ENCODE measurements around the gene RHAG.
"Not testable (repeated sequence)": the region's sequence is repeated elsewhere in the genome, so short reads cannot be mapped to it uniquely, and the experiment has no call there.

RHAG gene

GRCh38 chr6:49635480-49635879 lies 1.2 kb downstream of the RHAG start:
- no peak for DNase-seq

GRCh38 chr6:49634836-49635218 lies 1.8 kb downstream of the RHAG start:
- DNase-seq = no peak

GRCh38 chr6:49634092-49634835 lies 2.4 kb downstream of the RHAG start:
- no peak for DNase-seq

GRCh38 chr6:49633541-49633940 lies 3.1 kb downstream of the RHAG start:
- no peak for DNase-seq

- no peak for DNase-seq
Observed at GRCh38 chr6:49632727-49633126, 3.9 kb downstream of the RHAG start.

GRCh38 chr6:49629485-49630088 lies 7.1 kb downstream of the RHAG start:
- not testable (repeated sequence) for DNase-seq

GRCh38 chr6:49626811-49627210 lies 9.8 kb downstream of the RHAG start:
- no peak for DNase-seq

- DNase-seq = no peak
Observed at GRCh38 chr6:49618257-49618656, 18.4 kb downstream of the RHAG start.

- DNase-seq = not testable (repeated sequence)
Observed at GRCh38 chr6:49614144-49614543, 22.5 kb downstream of the RHAG start.

GRCh38 chr6:49609285-49609684 lies 27.4 kb downstream of the RHAG start:
- DNase-seq = no peak

- DNase-seq = not testable (repeated sequence)
Observed at GRCh38 chr6:49608275-49608674, 28.4 kb downstream of the RHAG start.

GRCh38 chr6:49607391-49607982 lies 29.2 kb downstream of the RHAG start:
- DNase-seq = no peak

GRCh38 chr6:49606721-49607390 lies 29.8 kb downstream of the RHAG start:
- no peak for DNase-seq

- not testable (repeated sequence) for DNase-seq
Observed at GRCh38 chr6:49604080-49604479, 32.6 kb downstream of the RHAG start.

- DNase-seq = not testable (repeated sequence)
Observed at GRCh38 chr6:49587262-49587661, 49.4 kb downstream of the RHAG start.

- DNase-seq = no peak
Observed at GRCh38 chr6:49582529-49582928, 54.1 kb downstream of the RHAG start.

- no peak for DNase-seq
Observed at GRCh38 chr6:49579649-49580048, 57.0 kb downstream of the RHAG start.

- DNase-seq = no peak
Observed at GRCh38 chr6:49576618-49577017, 60.0 kb downstream of the RHAG start.

- DNase-seq = no peak
Observed at GRCh38 chr6:49570474-49571079, 66.1 kb downstream of the RHAG start.

GRCh38 chr6:49565855-49566254 lies 70.8 kb downstream of the RHAG start:
- no peak for DNase-seq

- no peak for DNase-seq
Observed at GRCh38 chr6:49565261-49565660, 71.4 kb downstream of the RHAG start.

- DNase-seq = no peak
Observed at GRCh38 chr6:49564552-49564951, 72.1 kb downstream of the RHAG start.

Measured in activated naive CD4-positive, alpha-beta T cell (primary cell).